H1 (cell line): ENCODE results near the gene SMIM32. TPM values are rescaled to one million over a fixed set of nuclear protein-coding genes. Genes with fewer than 3 reads are reported as not detected.
A peak's percentile ranks its signal among the peaks of the same experiment; 100 is the strongest.

Experiments
- CTCF ChIA-PET: fragments of 300-600 bp; sonication (Branson Sonifier 250); formaldehyde crosslinking; loops from one replicate; lab custom pipeline; 2021; ENCODE audit not compliant: partially characterized antibody; lab: Charles Lee
- POLR2A ChIA-PET: fragments of 300-600 bp; sonication (Branson Sonifier 250); formaldehyde crosslinking; loops from one replicate; lab custom pipeline; 2021; ENCODE audit warnings: inconsistent platforms; ENCODE audit not compliant: partially characterized antibody; lab: Charles Lee
- DNase-seq, 2 experiments: peaks; one replicate each; pipeline versions ENCODE4 v3.0.0 to v3.0.0-alpha.2; 2010 to 2022; ENCODE audit warnings: low spot score in 2 of 2, low read depth in 1 of 2, mixed read lengths in 1 of 2
- FAIRE-seq: peaks from 2 replicates; lab custom pipeline; 2011; peaks lifted over from hg19 to GRCh38; lab: Jason Lieb, UNC
- H2AFZ ChIP-seq: 2 replicates; pipeline ENCODE4 v1.8.1; 2012; ENCODE audit warnings: low read length, inconsistent platforms
- H2AK5ac ChIP-seq: 2 replicates; pipeline ENCODE4 v1.6.1; 2013; ENCODE audit warnings: low read depth, low read length
- H2BK120ac ChIP-seq: replicated peaks from 2 replicates; pipeline ENCODE3; 2013; ENCODE audit warnings: low read depth, low read length, inconsistent platforms
- H2BK12ac ChIP-seq: 2 replicates; pipeline ENCODE4 v1.6.1; 2013; ENCODE audit warnings: low read depth, low read length
- H2BK15ac ChIP-seq: 2 replicates; pipeline ENCODE4 v1.6.1; 2013; ENCODE audit warnings: low read length
- H2BK20ac ChIP-seq: 2 replicates; pipeline ENCODE4 v1.6.1; 2013; ENCODE audit warnings: low read length
- H2BK5ac ChIP-seq: 2 replicates; pipeline ENCODE4 v1.6.1; 2013; ENCODE audit warnings: low read depth, low read length
- H3K14ac ChIP-seq: 2 replicates; pipeline ENCODE4 v1.6.1; 2013; ENCODE audit warnings: inconsistent platforms; ENCODE audit not compliant: insufficient read length
- H3K18ac ChIP-seq: 2 replicates; pipeline ENCODE4 v1.6.1; 2013; ENCODE audit warnings: low read length; ENCODE audit errors: extremely low read depth
- H3K23ac ChIP-seq: 2 replicates; pipeline ENCODE4 v1.6.1; 2013; ENCODE audit warnings: inconsistent platforms; ENCODE audit not compliant: insufficient read length
- H3K23me2 ChIP-seq: 2 replicates; pipeline ENCODE4 v1.6.1; 2013; ENCODE audit warnings: low read depth, low read length
- H3K27ac ChIP-seq: 2 replicates; pipeline ENCODE4 v1.6.1; 2011; ENCODE audit warnings: low read depth, low read length, inconsistent platforms
- H3K27me3 ChIP-seq, 4 experiments: replicated peaks in 1 of 4; 1 replicate in 1 of 4; 2 replicates in 3 of 4; pipeline versions ENCODE4 v1.6.1 to v1.8.1; 2011 to 2013; ENCODE audit warnings: low read length in 3 of 4, mild to moderate bottlenecking in 3 of 4, inconsistent platforms in 2 of 4, mixed read lengths in 2 of 4, moderate library complexity in 1 of 4; ENCODE audit not compliant: control insufficient read depth in 3 of 4, insufficient read depth in 3 of 4; ENCODE audit errors: extremely low read depth in 1 of 4
- H3K36me3 ChIP-seq, 4 experiments: 2 replicates each; pipeline versions ENCODE4 v1.6.1 to v1.8.1; 2011 to 2013; ENCODE audit warnings: mild to moderate bottlenecking in 4 of 4, low read length in 3 of 4, moderate library complexity in 2 of 4, control low read depth in 1 of 4, inconsistent platforms in 1 of 4; ENCODE audit not compliant: insufficient read depth in 4 of 4, control insufficient read depth in 2 of 4
- H3K4ac ChIP-seq: replicated peaks from 2 replicates; pipeline ENCODE3; 2013; ENCODE audit warnings: low read length, low read depth, mixed read lengths, inconsistent platforms; ENCODE audit not compliant: insufficient read length
- H3K4me1 ChIP-seq, 4 experiments: replicated peaks in 1 of 4; 1 replicate in 1 of 4; 2 replicates in 3 of 4; pipeline versions ENCODE4 v1.6.1 to v1.8.1; 2011 to 2013; ENCODE audit warnings: low read length in 3 of 4, inconsistent platforms in 2 of 4, mixed read lengths in 1 of 4; ENCODE audit not compliant: insufficient read depth in 4 of 4, control insufficient read depth in 3 of 4
- H3K4me2 ChIP-seq, 2 experiments: 2 replicates each; pipeline versions ENCODE4 v1.6.1 to v1.8.1; 2011 to 2013; ENCODE audit warnings: low read depth in 2 of 2, low read length in 2 of 2, control low read depth in 1 of 2, inconsistent platforms in 1 of 2, mild to moderate bottlenecking in 1 of 2; ENCODE audit not compliant: insufficient read depth in 1 of 2
- H3K4me3 ChIP-seq, 4 experiments: fragments of 200-600, 300-600 bp in 1 of 4; sonication (generic), shearing (Covaris generic), sonication (Bioruptor Twin) in 1 of 4; 2 replicates each; pipeline versions ENCODE4 v1.5.1 to v1.8.1; 2011 to 2016; ENCODE audit warnings: low read length in 4 of 4, low read depth in 3 of 4, control low read depth in 2 of 4, inconsistent platforms in 2 of 4, mild to moderate bottlenecking in 2 of 4, mixed read lengths in 1 of 4, moderate library complexity in 1 of 4; ENCODE audit not compliant: insufficient read depth in 2 of 4; ENCODE audit errors: extremely low read depth in 1 of 4
- H3K56ac ChIP-seq: replicated peaks from 2 replicates; pipeline ENCODE3; 2013; ENCODE audit warnings: low read depth, mild to moderate bottlenecking, mixed read lengths, low read length, inconsistent platforms; ENCODE audit not compliant: insufficient read length
- H3K79me1 ChIP-seq: 2 replicates; pipeline ENCODE4 v1.6.1; 2013; ENCODE audit warnings: low read depth, low read length, control low read depth
- H3K79me2 ChIP-seq, 2 experiments: 2 replicates each; pipeline versions ENCODE4 v1.6.1 to v1.8.1; 2012 to 2013; ENCODE audit warnings: low read length in 2 of 2, mild to moderate bottlenecking in 2 of 2, inconsistent platforms in 1 of 2; ENCODE audit not compliant: insufficient read depth in 2 of 2, control insufficient read depth in 1 of 2
- H3K9ac ChIP-seq, 4 experiments: replicated peaks in 1 of 4; 1 replicate in 1 of 4; 2 replicates in 3 of 4; pipeline versions ENCODE4 v1.6.1 to v1.8.1; 2011 to 2013; ENCODE audit warnings: low read depth in 3 of 4, low read length in 3 of 4, control low read depth in 2 of 4, mild to moderate bottlenecking in 2 of 4, moderate library complexity in 2 of 4, inconsistent platforms in 1 of 4; ENCODE audit errors: extremely low read depth in 1 of 4
- H3K9me3 ChIP-seq, 2 experiments: 2 replicates each; pipeline versions ENCODE4 v1.6.1 to v1.8.1; 2012 to 2013; ENCODE audit warnings: mild to moderate bottlenecking in 2 of 2, moderate library complexity in 2 of 2, control low read depth in 1 of 2, inconsistent platforms in 1 of 2, low read depth in 1 of 2, low read length in 1 of 2, mixed read lengths in 1 of 2; ENCODE audit not compliant: insufficient read depth in 2 of 2
- H4K20me1 ChIP-seq, 2 experiments: replicated peaks in 1 of 2; 2 replicates each; pipeline versions ENCODE3 to v1.8.1; 2011 to 2013; ENCODE audit warnings: inconsistent platforms in 2 of 2, low read length in 2 of 2, mild to moderate bottlenecking in 1 of 2; ENCODE audit not compliant: insufficient read depth in 2 of 2, control insufficient read depth in 1 of 2
- H4K5ac ChIP-seq: 2 replicates; pipeline ENCODE4 v1.6.1; 2013; ENCODE audit warnings: low read length, low read depth, mixed read lengths, inconsistent platforms; ENCODE audit not compliant: insufficient read length
- H4K8ac ChIP-seq: 2 replicates; pipeline ENCODE4 v1.8.0; 2013; ENCODE audit warnings: mild to moderate bottlenecking, moderate library complexity, low read length, inconsistent platforms; ENCODE audit not compliant: insufficient read depth; ENCODE audit errors: extremely low read depth
- H4K91ac ChIP-seq: replicated peaks from 2 replicates; pipeline ENCODE3; 2013; ENCODE audit warnings: low read length, mixed read lengths, inconsistent platforms; ENCODE audit not compliant: insufficient read length
- ATF3 ChIP-seq: IDR thresholded peaks from 2 replicates; pipeline ENCODE4 v1.6.1; 2011; ENCODE audit warnings: low read depth, mild to moderate bottlenecking, low read length; ENCODE audit not compliant: insufficient read depth
- BACH1 ChIP-seq: IDR thresholded peaks from 2 replicates; pipeline ENCODE4 v1.6.1; 2012; ENCODE audit warnings: low read length, improper control_type of control experiment
- CHD1 ChIP-seq: IDR thresholded peaks from 2 replicates; pipeline ENCODE4 v1.6.1; 2012; ENCODE audit warnings: low read depth, low read length, improper control_type of control experiment
- FOSL1 ChIP-seq: IDR thresholded peaks from 2 replicates; pipeline ENCODE4 v1.6.1; 2011; ENCODE audit warnings: mild to moderate bottlenecking, low read depth, low read length, moderate library complexity; ENCODE audit not compliant: insufficient read depth
- GABPA ChIP-seq: IDR thresholded peaks from 2 replicates; pipeline ENCODE4 v1.6.1; 2011; ENCODE audit warnings: mild to moderate bottlenecking, low read length, moderate library complexity, borderline replicate concordance; ENCODE audit not compliant: insufficient read depth
- KDM4A ChIP-seq: IDR thresholded peaks from one replicate; pipeline ENCODE4 v1.7.1; 2012; ENCODE audit warnings: low read depth, mild to moderate bottlenecking, moderate library complexity, low read length, inconsistent platforms; ENCODE audit not compliant: severe bottlenecking
- KDM5A ChIP-seq: fragments of 200-600 bp; IDR thresholded peaks from 2 replicates; pipeline ENCODE4 v1.7.1; 2012; ENCODE audit warnings: mild to moderate bottlenecking, low read length, inconsistent platforms, mixed read lengths
- NRF1 ChIP-seq: IDR thresholded peaks from 2 replicates; pipeline ENCODE4 v1.6.1; 2011; ENCODE audit warnings: mild to moderate bottlenecking, low read depth, low read length, improper control_type of control experiment
- POU5F1 ChIP-seq: IDR thresholded peaks from 2 replicates; pipeline ENCODE4 v1.6.1; 2011; ENCODE audit warnings: low read depth, mild to moderate bottlenecking, low read length, moderate library complexity
- RBBP5 ChIP-seq: IDR thresholded peaks from 2 replicates; pipeline ENCODE4 v1.7.1; 2012; ENCODE audit warnings: low read depth, mild to moderate bottlenecking, inconsistent platforms, low read length, moderate library complexity, borderline replicate concordance
- RFX5 ChIP-seq: IDR thresholded peaks from 2 replicates; pipeline ENCODE4 v1.6.1; 2011; ENCODE audit warnings: low read depth, low read length, improper control_type of control experiment, borderline replicate concordance
- SAP30 ChIP-seq: fragments of 300-600 bp; sonication (generic); IDR thresholded peaks from 2 replicates; pipeline ENCODE4 v1.7.1; 2012; ENCODE audit warnings: low read length, moderate library complexity, mild to moderate bottlenecking, inconsistent platforms; ENCODE audit not compliant: insufficient read depth, insufficient replicate concordance
- TCF12 ChIP-seq: IDR thresholded peaks from 2 replicates; pipeline ENCODE4 v1.6.1; 2011; ENCODE audit warnings: low read depth, mild to moderate bottlenecking, low read length
- WGBS, 2 experiments: shearing (Covaris generic) in 1 of 2; methylation state at CpG; one replicate each; pipeline versions ENCODE4 v1.1.6 to v1.1.7; 2013 to 2015; ENCODE audit warnings: low lambda C conversion rate in 2 of 2, mixed read lengths in 2 of 2, inconsistent platforms in 1 of 2, low coverage in 1 of 2, missing lambda C conversion rate in 1 of 2; ENCODE audit not compliant: insufficient replicate concordance in 2 of 2, insufficient coverage in 1 of 2, insufficient read length in 1 of 2; ENCODE audit errors: extremely low coverage in 1 of 2, missing lambda C conversion rate in 1 of 2; 5-methylcytosine and 5-hydroxymethylcytosine counted together
- polyA plus RNA-seq, 7 experiments: library from polyadenylated mRNA; depleted of rRNA in 3 of 7; stranded (reverse) in 5 of 7; unstranded in 2 of 7; fragments of >200 nt in 5 of 7; fragments of 200-250 nt in 2 of 7; gene quantifications; 1 replicate in 5 of 7; 2 replicates in 1 of 7; 4 replicates in 1 of 7; pipeline versions ENCODE4 v1.2.1 to v1.2.3, GENCODE V29; 2011 to 2013; ENCODE audit warnings: missing spikeins in 2 of 7, mixed read lengths in 2 of 7
- total RNA-seq: library from RNA; stranded (reverse); fragmentation: NEBNext Ultra II Directional; extraction: Animal tissue kit (Norgen Biotek cat#: 25700); gene quantifications from 2 replicates; pipeline ENCODE4 v1.2.1, GENCODE V29; 2021

SMIM32 gene
- total and polyA plus RNA-seq, 2 of the 8 experiments (the other 6 are each of a cell fraction or from before 2014, with no cell fraction given): 0.09 to 0.22 TPM

GRCh38 chr5:136190904-136191303, 2.1 kb downstream of the SMIM32 start:
- Histone ChIP-seq H3K56ac (no peak overlapping the region), H3K4me3 (no peak overlapping the region), H4K5ac (no peak overlapping the region), H3K27ac (no peak overlapping the region), H2AFZ (no peak overlapping the region), H4K91ac (no peak overlapping the region), H3K27me3 (peaks cover 48 to 74% (median 64%) of the 10 kb centered on the region in 4 experiments), H3K4me1 (peaks cover 0 to 16% (median 7%) of the 10 kb centered on the region in 4 experiments; a peak in 6 of 7 replicates), H3K23me2 (peaks cover 17% of the 10 kb centered on the region), H3K4me2 (peak overlapping the region; percentile 82 to 99; a peak in 3 of 4 replicates), H2BK5ac (no peak overlapping the region), H4K20me1 (peaks cover 12 to 31% of the 10 kb centered on the region in 2 experiments), H2BK20ac (no peak overlapping the region), H2AK5ac (no peak overlapping the region), H3K18ac (no peak overlapping the region), H3K23ac (no peak overlapping the region), H3K14ac (no peak overlapping the region), H3K79me1 (no peaks in the 10 kb centered on the region), H3K9ac (no peak overlapping the region), H3K9me3 (no peaks in the 10 kb centered on the region), H3K79me2 (no peaks in the 10 kb centered on the region), H4K8ac (no peak overlapping the region), H3K36me3 (peaks cover 0 to 2% (median under 1%) of the 10 kb centered on the region in 4 experiments; a peak in 4 of 8 replicates), H3K4ac (no peak overlapping the region), H2BK12ac (no peak overlapping the region), H2BK15ac (no peak overlapping the region), H2BK120ac (no peak overlapping the region)
- ChIA-PET POLR2A (interaction anchor here (2.2 to 2.4 kb wide), 2 partner anchors 14 to 57 kb away, joined by 8 to 9 read pairs; partner anchors contain the start of gene SMAD5), CTCF (interaction anchor here (1.0 to 7.1 kb wide), 3 partner anchors 10 to 20 kb away, joined by 3 to 66 read pairs (median 8); no protein-coding TSS in a partner anchor)
- TF ChIP-seq FOSL1 (no peak), SAP30 (no peak), RFX5 (no peak), TCF12 (no peak), CHD1 (no peak), NRF1 (no peak), POU5F1 (no peak), ATF3 (no peak), GABPA (no peak), RBBP5 (no peak), KDM5A (no peak), KDM4A (no peak), BACH1 (no peak)
- WGBS, 2 experiments: 42% methylated on average over 1 of the region's 1 CpG; no CpG with 5 or more reads in 1 of the 2 experiments
- FAIRE-seq (no peak), DNase-seq (no peak)
